ENCODE results near the gene OGG1.
A peak's percentile ranks its signal among the peaks of the same experiment; 100 is the strongest.

OGG1 gene

GRCh38 chr3:9727743-9728142 is 22.0 kb upstream of the OGG1 start:
- DNase-seq (ENCODE audit: low read depth): peak; percentile 34

DNA sequence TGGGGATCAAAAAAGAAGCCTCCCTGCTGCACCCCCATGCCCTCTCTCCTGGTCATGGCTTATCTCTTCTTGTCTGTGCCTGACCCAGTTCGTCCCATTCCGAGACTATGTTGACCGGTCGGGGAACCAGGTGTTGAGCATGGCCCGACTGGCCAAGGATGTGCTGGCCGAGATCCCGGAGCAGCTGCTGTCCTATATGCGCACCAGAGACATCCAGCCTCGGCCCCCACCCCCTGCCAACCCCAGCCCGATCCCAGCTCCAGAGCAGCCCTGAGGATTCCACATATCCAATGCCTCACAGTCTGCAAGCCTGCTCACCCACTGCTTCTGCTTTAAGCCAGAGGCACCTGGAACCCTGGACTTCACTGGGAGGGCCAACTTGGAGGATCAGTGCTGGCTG is 20.3 kb upstream of the OGG1 start:
- no peak for DNase-seq (ENCODE audit: low read depth)

GRCh38 chr3:9730657-9731205 is 19.0 kb upstream of the OGG1 start:
- no peak for DNase-seq (ENCODE audit: low read depth)

DNA sequence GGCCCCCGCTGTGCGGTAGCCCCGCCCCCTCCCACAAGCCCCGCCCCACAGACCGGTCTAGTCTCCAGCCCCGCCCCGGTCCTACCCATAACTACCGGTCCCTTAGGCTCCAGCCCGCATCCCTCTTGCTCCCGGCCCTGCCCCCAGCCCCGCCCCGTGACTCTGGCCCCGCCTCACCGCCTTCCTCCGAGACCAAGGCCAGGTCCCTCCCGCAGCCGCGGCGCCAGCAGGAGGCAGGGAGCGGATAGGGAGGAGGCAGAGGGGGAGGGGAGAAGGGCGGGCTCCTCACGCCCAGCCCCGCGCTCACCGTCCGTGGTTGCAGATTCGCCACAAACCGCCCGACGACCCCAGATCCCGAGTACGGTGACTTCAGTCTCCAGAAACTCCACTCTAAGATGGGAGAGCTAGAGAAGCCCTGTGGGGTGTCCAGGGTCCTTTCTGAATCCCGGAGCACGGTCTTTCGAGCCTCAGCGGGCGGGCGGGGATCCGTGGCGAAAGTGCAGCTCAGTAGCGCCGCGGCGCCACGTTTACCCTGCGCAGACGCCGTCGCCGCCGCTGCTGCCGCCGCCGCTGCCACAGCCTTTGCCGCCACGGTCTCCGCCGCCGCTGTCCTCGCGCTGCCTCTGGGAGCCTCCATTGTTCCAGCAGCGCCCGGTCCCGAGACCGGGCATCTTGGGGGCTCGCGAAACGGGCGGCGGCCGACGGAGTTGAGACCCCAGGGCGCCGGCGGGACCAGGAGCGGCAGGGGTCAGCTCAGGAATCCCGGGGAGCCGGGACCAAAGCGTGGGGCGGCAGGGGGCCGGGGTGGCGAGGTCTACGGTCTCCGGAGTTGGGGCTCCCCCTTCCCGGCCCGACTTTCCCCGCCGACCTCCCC is 18.3 kb upstream of the OGG1 start, which contains the start of gene BRPF1:
Gene BRPF1 (plus strand): TSS at position 530 of the 874 bp plus-strand sequence. CDS start 2,406 bp downstream, outside the sequence.
- DNase-seq (ENCODE audit: low read depth): peak; percentile 99

DNA sequence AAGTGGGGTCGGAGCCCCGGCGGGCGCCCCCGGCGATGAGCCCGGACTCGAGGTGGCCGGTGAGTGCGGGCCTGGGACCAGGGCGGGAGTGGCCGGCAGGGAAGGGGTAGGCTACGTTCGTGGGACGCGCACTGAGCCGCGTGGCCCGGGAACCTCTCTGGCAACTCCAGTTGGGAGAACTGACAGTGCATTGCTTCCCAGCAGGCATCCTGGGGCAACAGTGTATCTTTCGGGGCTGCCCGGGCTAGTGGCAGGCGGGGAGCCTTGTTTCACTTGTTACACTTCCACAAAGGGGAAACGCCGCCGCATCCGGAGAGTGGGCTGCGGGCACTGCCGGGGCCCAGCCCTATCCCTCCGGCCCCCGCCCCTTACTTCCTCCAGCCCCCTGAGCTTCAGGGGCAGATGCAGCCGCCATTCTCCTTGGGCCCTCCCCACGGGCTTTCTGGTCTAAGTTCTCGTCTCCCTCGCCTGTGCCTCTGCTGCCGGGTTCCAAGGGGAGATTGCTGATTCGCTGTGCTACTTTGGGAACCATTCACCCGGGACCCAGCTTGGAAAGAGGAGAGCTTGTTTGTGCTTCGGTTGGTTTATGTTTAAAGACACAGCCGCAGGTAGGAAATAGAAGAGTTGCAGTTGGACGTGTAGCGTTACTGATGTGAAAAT is 17.5 kb upstream of the OGG1 start:
- DNase-seq (ENCODE audit: low read depth): peak; percentile 21

DNA sequence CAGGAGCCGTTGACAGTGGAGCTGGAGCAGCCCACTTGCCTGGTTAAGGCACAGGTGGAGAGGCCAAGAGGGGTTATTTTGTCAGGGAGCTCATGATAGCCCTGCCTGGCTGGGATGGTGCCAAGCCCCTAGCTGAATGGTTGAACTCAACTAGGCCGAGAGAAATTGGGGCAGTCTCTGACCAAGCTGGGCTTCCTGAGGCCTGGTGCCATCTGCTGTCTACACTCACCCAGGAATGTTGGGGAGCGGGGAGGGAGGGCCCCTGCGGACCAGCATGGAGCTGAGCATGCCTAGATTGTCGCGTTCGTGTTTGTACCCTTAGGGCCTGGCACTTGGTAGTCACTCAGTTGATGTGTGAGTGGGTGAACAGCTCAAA is 17.0 kb upstream of the OGG1 start:
- DNase-seq (ENCODE audit: low read depth): peak; percentile 47

GRCh38 chr3:9736831-9737230 is 12.9 kb upstream of the OGG1 start:
- no peak for DNase-seq (ENCODE audit: low read depth)

- DNase-seq (ENCODE audit: low read depth): no peak
Measured at GRCh38 chr3:9739181-9739580, 10.6 kb upstream of the OGG1 start.

DNA sequence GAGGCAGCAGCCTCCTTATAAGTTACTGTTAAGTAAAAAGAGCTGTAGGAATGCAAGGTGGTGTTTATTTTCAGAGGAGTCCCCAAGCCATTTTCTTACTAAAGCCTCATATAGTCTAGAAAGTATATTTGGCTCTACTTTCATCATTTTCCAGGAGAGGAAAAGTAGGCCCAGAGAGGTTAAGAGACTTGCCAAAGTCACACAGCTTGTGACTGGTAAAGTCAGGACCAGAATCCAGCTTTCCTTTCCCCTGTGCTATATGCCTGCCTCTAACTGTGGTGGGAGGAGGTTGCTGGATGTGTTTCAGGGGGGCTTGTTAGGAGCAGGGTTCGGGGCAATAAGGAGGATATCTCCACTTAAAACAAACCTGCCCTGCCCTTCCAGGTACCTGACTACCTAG is 7.2 kb upstream of the OGG1 start:
- DNase-seq (ENCODE audit: low read depth): no peak

GRCh38 chr3:9743548-9743947 is 6.2 kb upstream of the OGG1 start:
- no peak for DNase-seq (ENCODE audit: low read depth)

DNA sequence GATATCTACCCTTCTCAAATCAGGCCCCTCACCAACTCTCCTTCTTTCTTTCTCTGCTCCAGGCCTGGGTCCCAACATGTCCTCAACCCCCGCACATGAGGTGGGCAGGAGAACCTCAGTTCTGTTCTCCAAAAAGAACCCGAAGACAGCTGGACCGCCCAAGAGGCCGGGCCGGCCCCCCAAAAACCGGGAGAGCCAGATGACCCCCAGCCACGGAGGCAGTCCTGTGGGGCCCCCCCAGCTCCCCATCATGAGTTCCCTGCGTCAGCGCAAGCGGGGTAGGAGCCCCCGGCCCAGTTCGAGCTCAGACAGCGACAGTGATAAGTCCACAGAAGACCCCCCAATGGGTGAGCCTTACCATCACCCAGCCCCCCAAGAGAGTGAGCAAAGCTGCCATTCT is 5.6 kb upstream of the OGG1 start:
- no peak for DNase-seq (ENCODE audit: low read depth)

DNA sequence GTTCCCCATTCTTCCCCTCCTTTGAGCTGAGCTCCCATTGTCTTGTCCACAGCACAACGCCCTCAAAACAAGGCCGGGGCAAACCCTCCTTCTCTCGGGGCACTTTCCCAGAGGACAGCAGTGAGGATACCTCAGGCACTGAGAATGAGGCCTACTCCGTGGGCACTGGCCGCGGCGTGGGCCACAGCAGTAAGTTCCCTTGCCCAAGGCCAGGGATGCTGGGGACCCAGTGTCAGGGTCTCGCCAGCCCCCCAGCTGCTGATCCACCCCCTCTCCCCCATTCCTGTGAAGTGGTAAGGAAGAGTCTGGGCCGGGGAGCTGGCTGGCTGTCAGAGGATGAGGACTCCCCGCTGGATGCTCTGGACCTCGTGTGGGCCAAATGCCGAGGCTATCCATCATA is 4.2 kb upstream of the OGG1 start:
- no peak for DNase-seq (ENCODE audit: low read depth)

DNA sequence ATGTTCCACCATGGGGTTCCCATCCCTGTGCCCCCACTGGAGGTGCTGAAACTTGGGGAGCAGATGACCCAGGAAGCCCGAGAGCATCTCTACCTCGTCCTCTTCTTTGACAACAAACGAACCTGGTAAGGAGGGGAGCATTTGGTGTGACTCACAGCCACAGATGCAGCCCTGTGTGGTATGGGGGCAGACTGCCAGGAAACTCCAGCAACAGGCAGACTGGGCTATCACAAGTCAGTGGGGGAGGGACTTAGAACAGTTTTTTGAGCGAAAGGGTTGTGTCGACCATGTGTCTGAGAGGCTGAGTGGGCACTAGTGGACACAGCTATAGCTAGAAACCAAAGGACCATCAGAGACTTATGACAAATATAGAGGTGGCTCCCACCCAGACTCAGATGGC is 3.4 kb upstream of the OGG1 start:
- peak; percentile 84 for DNase-seq (ENCODE audit: low read depth)

DNA sequence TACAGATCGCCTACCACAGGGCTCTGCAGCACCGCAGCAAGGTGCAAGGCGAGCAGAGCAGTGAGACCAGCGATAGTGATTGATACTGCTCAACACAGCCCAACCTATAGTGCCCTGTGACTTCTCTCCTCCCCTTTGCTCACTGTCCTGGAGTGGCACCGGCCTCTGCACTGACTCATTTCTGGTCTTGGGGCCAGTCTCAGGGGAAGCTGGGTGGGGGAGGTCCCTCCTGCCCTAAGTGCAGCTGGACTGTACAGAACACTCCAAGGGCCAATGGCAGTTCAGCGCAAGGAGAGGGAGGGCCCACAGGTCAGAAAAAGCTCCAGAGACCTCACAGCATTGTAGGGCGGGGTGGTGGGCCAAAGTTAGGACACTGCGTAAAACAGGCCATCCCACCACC is 2.5 kb upstream of the OGG1 start:
- DNase-seq (ENCODE audit: low read depth): peak; percentile 52

DNA sequence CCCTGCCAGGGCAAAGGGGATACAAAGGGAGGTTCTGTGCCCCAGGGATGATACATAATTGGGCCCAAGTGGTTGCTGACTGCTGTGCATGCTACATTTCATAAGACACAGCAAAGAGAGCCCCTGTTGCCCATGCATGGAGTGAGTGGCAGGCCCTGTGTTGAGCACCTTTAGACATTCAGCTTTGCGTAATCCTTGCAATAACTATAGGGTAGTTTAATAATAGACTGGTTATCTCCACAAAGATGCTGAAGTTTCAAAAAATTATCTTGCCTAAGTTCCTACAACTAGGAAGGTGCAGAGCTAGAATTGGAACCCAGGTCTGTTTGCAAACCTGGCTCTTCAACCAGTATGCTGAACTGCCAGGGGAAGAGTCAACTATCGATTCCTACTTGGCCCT is 1.7 kb upstream of the OGG1 start:
- DNase-seq (ENCODE audit: low read depth): no peak

DNA sequence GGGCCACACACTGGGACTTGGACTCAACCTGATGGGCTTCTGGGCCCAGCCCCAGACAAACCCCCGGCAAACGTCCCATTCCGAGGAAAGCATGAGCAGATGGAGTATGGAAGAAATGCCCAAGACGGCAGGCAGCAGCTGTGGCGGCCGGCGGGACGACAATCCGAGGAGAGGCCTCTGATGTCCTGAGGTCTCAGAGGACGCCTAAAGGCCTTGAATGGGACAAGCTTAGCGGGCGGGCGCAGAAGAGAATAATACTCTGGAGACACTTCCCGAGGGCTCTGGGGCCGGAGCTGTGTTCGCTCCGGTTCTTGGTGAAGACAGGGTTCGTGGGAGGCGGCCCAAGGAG is 482 bp upstream of the OGG1 start:
- DNase-seq (ENCODE audit: low read depth): no peak

- peak; percentile 42 for DNase-seq (ENCODE audit: low read depth)
Measured at GRCh38 chr3:9750556-9751411, 1.0 kb downstream of the OGG1 start.

GRCh38 chr3:9754678-9755077 is 4.9 kb downstream of the OGG1 start:
- DNase-seq (ENCODE audit: low read depth): peak; percentile 44

DNA sequence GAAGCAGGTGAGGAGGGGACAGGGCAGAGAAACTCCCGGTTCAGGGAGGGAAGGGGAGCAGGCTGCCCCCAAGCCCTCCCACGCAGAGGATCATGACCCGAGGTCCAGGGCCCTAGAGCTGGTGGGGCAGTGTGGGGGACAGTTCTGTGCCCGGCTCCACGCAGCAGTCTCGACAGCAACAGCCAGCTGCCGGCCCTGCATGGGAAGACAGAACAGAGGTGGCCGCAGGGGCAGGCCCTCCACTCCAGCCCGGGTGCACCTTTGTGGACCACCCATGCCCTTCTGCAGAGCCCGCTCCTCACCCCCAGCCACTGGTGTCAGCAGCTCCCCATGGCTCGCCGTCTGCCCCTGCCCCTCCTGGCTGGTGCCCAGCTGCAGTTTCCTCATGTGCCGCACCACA is 7.7 kb downstream of the OGG1 start:
- no peak for DNase-seq (ENCODE audit: low read depth)

DNA sequence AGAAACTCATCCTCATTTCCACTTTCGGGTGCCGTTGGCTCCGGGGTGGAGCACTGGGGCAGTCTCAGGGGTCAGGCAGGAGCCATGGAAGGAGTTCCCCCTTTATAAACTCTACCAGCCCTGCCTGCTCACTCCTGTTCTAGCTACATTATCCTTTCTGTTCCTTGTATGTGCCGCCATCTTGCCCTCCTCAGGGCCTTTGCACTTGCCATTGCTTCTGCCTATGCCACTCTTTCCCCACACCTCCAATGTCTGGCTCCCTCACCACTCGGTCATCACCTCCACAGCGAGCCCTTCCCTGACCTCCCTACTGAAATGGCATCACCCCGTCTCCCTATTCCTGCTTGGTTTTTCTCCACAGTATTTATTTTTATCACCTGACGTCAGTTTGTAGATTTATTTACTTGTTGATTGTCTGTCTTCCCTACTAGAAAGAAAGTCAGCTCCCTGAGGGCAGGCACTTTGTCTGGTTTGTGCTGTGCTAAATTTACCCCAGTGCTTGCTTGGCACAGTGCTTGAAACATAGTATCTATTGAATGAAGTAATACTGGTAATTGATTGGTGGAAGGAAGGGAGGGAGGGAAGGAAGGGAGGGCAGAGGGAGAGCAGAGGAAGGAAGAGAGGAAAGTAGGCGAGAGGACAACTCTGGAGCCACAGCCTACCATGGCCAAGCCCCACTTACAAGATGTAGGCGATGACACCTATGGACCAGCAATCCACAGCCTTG is 11.2 kb downstream of the OGG1 start:
- DNase-seq (ENCODE audit: low read depth): no peak

DNA sequence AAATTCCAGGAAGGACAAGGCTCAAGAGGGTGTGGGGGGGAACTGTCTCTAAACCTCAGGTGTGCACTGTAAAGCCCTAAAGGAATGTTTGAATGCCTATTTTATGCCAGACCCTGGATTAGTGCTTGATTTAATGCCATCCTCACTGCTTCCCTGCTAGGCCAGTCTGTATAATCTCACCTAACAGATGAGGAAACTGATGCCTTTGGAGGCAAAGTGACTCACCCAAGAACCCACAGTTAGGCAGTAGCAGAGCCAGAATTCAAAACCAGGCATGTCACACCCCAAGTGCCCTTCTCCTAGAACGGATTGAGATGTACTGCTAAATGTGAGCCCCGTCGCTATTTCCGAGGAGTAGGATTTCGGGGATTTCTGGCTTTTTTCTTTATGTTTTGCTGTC is 12.2 kb downstream of the OGG1 start:
- no peak for DNase-seq (ENCODE audit: low read depth)

DNA sequence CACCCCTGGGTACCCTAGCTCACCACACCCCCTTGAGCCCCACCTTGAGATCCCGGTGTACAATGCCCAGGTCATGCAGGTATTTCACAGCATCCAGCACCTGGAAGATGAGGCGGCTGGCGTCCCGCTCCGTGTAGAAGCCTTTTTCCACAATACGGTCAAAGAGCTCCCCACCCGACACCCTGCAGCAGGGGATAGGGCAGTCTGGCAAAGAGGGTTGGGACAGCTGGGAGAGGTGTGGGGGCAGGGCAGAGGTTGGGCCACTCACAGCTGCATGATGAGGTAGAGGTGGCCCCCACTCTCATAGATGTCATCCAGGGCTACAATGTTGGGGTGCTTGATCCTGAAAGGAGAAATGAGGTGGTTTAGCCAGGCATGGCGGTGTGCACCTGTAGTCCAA is 13.1 kb downstream of the OGG1 start:
- no peak for DNase-seq (ENCODE audit: low read depth)

Measured in EH (cell line).